GM21723 (cell line): ENCODE data around the gene KDM3A.

ENCODE experiments used
- ATAC-seq: cut with Tn5 transposase; IDR thresholded peaks from one replicate; pipeline ENCODE4 v1.9.1; 2021; ENCODE audit warnings: mild to moderate bottlenecking, moderate library complexity; ENCODE audit not compliant: unreplicated experiment

KDM3A gene

DNA sequence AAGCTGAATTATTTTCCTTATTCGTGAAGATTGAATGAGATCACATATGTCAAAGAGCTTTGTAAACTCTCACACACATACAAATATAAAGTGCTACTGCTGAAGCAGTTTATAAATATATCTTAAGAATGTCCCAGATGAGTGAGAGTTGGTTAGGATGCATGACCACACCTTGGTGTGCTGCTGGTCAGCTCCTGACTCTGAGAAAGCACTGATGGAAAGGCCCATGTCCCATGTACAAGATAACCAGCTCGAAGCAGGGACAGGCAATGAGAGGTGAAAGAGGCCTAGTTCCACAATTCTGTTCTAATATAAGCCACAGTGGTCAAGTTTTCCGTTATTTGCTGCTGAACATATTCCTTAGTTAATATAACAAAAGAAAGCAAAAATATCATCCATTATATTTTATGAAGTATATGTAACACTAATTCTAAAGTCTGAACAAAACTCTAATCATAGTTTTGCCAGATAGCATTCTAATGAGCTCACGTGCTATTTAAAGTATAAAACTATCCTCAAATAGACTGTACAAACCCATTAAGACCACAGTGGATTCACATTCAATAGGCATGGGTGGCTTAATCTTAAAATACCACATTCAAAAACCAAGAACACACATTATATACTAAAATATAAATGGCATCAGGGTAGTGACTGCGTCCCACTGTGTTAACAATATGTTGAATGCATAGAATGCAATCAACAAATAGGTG is 72.9 kb downstream of the KDM3A start:
- ATAC-seq: no peak

DNA sequence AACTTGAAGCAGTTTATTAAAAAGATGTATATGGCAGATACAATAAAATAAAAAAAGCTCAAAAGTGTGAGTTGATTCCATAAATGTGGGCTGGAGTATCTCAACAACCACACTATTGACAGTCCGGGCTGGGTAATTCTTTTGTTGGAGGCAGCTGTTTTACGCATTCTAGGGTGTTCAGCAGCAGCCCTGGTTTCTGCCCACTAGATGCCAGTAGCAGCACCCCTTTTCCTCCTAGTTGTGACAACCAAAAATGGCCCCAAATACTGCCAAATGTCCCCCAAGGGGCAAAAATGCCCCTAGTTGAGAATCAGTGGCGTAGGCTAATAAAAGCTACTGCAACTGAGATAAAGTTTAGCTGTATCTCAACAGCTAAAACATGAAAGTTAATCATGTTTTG is 77.3 kb downstream of the KDM3A start:
- ATAC-seq: no peak

DNA sequence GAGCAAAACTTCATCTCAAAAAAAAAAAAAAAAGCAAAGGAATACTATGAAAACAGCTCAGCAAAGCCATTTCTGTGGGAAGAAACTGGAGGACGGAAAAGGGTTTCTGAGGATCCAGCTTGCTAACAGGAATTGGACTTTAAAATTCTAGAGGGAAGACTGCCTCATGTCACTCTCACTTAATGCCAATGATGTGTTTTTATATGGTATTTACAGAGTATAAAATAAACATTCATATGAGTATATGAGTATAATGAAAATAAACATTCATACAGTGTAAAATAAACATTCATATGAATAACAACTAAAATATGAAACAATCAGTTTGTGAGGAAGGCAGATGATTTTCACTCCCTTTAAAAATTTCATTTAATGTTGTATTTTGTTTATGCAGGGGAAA is 78.2 kb downstream of the KDM3A start:
- ATAC-seq: no peak

DNA sequence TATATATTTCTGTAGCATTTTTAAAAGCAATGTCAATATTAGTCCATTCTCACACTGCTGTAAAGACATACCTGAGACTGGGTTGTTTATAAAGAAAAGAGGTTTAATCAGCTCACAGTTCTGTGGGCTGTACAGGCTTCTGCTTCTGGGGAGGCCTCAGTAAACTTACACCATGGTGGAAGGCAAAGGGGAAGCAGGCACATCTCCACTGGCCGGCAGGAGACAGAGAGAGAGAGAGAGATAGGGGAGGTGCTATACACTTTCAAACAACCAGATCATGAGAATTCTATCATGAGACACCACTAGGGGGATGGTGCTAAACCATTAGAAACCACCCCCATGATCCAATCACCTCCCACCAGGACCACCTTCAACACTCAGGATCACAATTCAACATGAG is 79.0 kb downstream of the KDM3A start:
- no peak for ATAC-seq

DNA sequence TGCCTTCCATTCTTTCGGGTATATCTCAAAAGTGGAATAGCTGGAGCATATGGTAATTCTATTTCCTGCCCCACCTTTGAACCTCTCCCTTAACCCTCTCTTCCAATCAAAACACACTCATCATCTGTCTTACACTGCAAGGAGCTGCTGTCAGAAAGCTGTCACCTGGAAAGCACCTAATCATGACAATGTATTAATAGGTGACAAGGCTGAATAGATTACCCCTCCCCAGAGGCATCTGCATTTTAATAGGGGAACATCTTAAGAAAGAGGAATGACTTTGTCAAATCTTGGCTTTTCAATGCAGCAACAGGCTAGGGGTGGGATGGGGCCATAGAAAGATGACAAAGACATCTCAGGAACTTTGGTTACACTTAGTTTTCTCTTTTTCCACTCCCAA is 80.8 kb downstream of the KDM3A start:
- ATAC-seq: no peak

DNA sequence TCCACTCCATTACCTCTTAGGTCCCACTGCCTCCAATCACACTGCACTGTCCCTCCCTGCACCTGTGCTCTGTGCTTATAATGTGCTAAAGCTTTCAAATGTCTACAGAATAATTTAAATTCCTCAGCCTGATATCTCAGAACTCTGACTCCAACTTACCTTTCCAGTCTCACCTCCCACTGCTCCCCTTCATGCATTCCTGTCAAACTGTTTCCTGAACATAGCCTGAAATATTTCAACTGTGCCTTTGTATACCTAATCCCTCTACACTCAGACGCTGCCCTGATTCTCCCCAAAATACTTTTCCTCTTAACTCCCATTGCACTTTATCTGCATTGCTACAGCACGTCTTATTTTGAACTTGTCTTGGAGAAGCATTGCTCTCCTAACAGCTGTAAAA is 81.5 kb downstream of the KDM3A start:
- ATAC-seq: no peak

DNA sequence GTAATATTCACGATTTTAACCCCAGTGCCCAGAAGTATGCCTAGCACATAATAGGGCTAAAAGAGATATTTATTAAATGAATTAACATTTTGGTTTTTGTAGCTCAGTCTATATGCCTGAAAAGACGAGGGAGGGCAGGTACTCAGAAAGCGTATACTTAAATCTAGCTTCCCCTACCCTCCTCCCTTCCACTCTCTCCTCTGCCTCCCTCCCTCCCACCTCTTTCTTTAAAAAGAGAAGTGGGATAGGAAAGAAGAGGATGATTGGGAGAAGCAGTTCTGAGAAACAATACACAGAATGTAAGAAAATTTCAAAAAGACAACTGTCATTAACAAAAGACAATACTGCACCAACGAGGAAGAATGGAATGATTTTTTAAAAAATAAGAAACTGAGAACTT is 82.3 kb downstream of the KDM3A start:
- no peak for ATAC-seq

DNA sequence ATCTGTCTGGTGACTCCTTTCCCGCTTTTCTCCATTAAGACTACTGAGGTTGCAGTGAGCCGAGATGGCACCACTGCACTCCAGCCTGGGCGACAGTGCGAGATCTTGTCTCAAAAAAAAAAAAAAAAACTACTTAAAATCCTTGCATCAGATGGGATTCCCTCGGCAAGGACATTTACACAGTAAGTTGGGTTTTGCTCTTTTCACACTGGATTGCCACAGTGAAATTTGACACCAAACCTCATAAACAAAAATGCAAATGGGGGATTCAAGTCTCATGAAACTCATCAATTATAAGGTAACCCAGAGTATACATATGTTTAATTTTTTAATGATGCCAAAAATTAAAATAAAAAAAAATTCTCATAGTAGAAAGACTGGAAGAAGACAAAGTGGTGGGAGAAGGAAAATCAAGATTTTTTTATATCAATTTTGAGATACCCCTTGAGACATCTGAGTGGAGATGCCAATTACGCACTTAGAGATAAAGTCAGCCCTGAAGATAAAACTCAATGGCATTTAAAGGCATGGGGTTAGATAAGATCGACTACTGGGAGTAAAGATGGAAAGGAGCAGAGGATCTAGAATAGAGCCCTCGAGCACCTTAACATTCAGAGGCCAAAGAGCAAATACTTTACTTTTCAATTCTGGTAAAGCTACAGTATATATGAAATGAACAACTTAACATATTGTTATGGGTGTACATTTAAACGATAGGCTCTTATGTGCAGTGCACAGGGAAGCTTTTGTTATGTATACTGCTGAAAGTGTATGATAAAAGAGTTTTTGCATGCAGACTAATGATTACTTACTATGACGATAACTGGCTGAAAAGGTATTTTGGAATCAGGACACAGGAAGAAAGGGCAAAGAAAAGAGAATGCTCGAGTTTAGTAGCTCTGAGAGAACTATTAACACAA is 84.5 kb downstream of the KDM3A start:
- ATAC-seq: no peak

DNA sequence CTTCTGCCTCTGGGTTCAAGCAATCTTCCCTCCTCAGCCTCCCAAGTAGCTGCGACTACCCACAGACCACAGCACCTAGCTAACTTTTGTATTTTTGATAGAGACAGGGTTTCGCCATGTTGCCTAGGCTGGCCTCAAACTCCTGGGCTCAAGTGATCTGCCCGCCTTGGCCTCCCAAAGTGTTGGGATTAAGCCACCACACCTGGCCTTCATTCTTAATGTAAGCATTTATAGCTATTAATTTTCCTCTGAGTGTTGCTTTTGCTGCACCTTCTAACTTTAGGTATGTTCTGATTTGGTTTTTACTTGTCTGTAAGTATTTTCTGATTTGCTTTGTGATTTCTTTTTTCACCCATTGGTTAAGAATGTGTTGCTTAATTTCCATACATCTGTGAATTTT is 92.4 kb downstream of the KDM3A start:
- ATAC-seq: no peak

DNA sequence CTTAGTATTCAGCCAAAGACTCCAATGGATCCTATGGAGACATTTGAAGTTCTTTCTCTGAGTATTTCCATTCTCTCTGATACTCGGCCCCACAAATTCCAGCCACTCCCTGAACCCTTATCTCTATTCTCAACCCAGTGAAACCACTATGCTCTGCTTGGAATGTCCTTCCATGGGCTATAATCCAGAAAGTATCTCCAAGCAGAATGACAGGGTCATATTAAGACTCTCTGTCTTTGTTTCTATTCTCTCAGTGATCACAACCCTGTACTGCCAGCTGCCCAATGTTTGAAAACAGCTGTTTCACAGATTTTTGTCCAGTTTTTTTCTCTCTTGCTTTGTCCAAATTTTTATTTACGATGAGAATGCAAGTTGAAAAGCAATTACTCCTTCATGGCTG is 100.2 kb downstream of the KDM3A start:
- ATAC-seq: no peak
